Liver (tissue), 3 donors: Measurements from ENCODE around the gene ZNF446.

Source experiments
- EGR1 ChIP-seq, 2 donors: IDR thresholded peaks; 2 replicates each; pipeline ENCODE4 v1.6.1; 2016 to 2018; ENCODE audit warnings: antibody characterized with exemption in 2 of 2, low read depth in 2 of 2
- GABPA ChIP-seq, 2 donors: IDR thresholded peaks in 1 of 2; conservative IDR thresholded peaks in 1 of 2; 2 replicates each; pipeline ENCODE4 v1.6.1; 2016; ENCODE audit warnings: antibody characterized with exemption in 2 of 2, mild to moderate bottlenecking in 1 of 2, moderate library complexity in 1 of 2
- JUND ChIP-seq, 2 donors: IDR thresholded peaks; 2 replicates each; pipeline ENCODE4 v1.6.1; 2016; ENCODE audit warnings: antibody characterized with exemption in 2 of 2
- NR2F2 ChIP-seq: IDR thresholded peaks from 2 replicates; pipeline ENCODE4 v1.6.1; 2016; ENCODE audit warnings: antibody characterized with exemption
- RAD21 ChIP-seq, 2 donors: IDR thresholded peaks; 2 replicates each; pipeline ENCODE4 v1.6.1; 2016; ENCODE audit warnings: antibody characterized with exemption in 2 of 2, mild to moderate bottlenecking in 2 of 2
- TAF1 ChIP-seq: conservative IDR thresholded peaks from 2 replicates; pipeline ENCODE4 v1.6.1; 2016; ENCODE audit warnings: antibody characterized with exemption, mild to moderate bottlenecking
- YY1 ChIP-seq: IDR thresholded peaks from 2 replicates; pipeline ENCODE4 v1.6.1; 2016; ENCODE audit warnings: antibody characterized with exemption, mild to moderate bottlenecking
- TF ChIP-seq, protein P1 (sequence below): fragments of 150-350 bp; IDR thresholded peaks from 2 replicates; pipeline ENCODE4 v1.5.1; 2017; ENCODE audit warnings: improper control_type of control experiment, low read depth, low read length; ENCODE audit not compliant: missing input control
- TF ChIP-seq, protein P2 (sequence below): IDR thresholded peaks from 2 replicates; pipeline ENCODE4 v1.6.1; 2016; ENCODE audit warnings: antibody characterized with exemption
- TF ChIP-seq, protein P3 (sequence below): IDR thresholded peaks from 2 replicates; pipeline ENCODE4 v1.6.1; 2016; ENCODE audit warnings: antibody characterized with exemption
- donor health status: healthy.
- donor health status: healthy.

DNA sequence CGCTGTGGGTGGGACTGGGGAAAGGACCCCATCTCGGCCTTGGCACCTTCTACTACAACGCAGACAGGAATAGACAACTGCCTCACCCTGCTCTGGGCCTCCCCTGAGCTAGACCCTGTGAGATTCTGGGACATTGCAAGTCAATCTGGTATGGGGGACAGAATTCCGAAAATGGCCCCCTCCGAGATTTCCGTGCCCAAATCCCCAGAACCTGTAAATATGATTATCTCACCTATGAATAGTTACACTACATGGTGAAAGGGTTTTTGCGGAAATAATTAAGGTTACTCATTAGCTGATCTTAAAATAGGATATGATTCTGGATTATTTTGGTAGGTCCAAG is 44.1 kb downstream of the ZNF446 start:
- TF ChIP-seq, protein P1, sequence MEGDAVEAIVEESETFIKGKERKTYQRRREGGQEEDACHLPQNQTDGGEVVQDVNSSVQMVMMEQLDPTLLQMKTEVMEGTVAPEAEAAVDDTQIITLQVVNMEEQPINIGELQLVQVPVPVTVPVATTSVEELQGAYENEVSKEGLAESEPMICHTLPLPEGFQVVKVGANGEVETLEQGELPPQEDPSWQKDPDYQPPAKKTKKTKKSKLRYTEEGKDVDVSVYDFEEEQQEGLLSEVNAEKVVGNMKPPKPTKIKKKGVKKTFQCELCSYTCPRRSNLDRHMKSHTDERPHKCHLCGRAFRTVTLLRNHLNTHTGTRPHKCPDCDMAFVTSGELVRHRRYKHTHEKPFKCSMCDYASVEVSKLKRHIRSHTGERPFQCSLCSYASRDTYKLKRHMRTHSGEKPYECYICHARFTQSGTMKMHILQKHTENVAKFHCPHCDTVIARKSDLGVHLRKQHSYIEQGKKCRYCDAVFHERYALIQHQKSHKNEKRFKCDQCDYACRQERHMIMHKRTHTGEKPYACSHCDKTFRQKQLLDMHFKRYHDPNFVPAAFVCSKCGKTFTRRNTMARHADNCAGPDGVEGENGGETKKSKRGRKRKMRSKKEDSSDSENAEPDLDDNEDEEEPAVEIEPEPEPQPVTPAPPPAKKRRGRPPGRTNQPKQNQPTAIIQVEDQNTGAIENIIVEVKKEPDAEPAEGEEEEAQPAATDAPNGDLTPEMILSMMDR, result no peak
- TF ChIP-seq YY1, result no peak
- TF ChIP-seq, protein P2, sequence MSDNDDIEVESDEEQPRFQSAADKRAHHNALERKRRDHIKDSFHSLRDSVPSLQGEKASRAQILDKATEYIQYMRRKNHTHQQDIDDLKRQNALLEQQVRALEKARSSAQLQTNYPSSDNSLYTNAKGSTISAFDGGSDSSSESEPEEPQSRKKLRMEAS, result no peak
- TF ChIP-seq JUND (IDR thresholded peaks at IDR 0.05), result no peak
- TF ChIP-seq RAD21 (IDR thresholded peaks at IDR 0.05), result no peak
- TF ChIP-seq TAF1, result no peak
- TF ChIP-seq, protein P3, sequence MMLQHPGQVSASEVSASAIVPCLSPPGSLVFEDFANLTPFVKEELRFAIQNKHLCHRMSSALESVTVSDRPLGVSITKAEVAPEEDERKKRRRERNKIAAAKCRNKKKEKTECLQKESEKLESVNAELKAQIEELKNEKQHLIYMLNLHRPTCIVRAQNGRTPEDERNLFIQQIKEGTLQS, result no peak
- TF ChIP-seq NR2F2, result no peak
- no peak for TF ChIP-seq GABPA (IDR thresholded peaks at IDR 0.05 in 1 of 2, conservative IDR thresholded peaks at IDR 0.05 in 1 of 2)
- no peak for TF ChIP-seq EGR1 (IDR thresholded peaks at IDR 0.05; ENCODE audit: low read depth in 2 of 2)
